Measurements from ENCODE around the gene ARHGAP30. TPM values are rescaled to one million over a fixed set of nuclear protein-coding genes. Genes with fewer than 3 reads are reported as not detected.
"Not testable (repeated sequence)": the region's sequence is repeated elsewhere in the genome, so short reads cannot be mapped to it uniquely, and the experiment has no call there.

The ARHGAP30 gene
- total RNA-seq, 1 donor from 2014 or later: 38.0 TPM

- intact Hi-C loops (cut with DNase I): no loop called here
- peak overlapping the region; percentile 84 for H3K27ac ChIP-seq
- peaks cover 44% of the 10 kb centered on the region for H3K4me1 ChIP-seq
- TF ChIP-seq CTCF (IDR thresholded peaks at IDR 0.05): no peak
- no peaks in the 10 kb centered on the region for H3K9me3 ChIP-seq
- H3K36me3 ChIP-seq: no peaks in the 10 kb centered on the region
- H3K27me3 ChIP-seq: no peaks in the 10 kb centered on the region
- ATAC-seq: no peak
- H3K4me3 ChIP-seq: peak overlapping the region; percentile 69
- no peak for DNase-seq
Measured at GRCh38 chr1:161021970-161022353, 47.7 kb downstream of the ARHGAP30 start.

- Histone ChIP-seq H3K4me3 (peak overlapping the region; percentile 69), H3K9me3 (no peaks in the 10 kb centered on the region), H3K36me3 (no peaks in the 10 kb centered on the region), H3K27me3 (no peaks in the 10 kb centered on the region), H3K4me1 (peaks cover 45% of the 10 kb centered on the region), H3K27ac (peak overlapping the region; percentile 84)
- DNase-seq (peak; percentile 98), ATAC-seq (peak; percentile 95)
- intact Hi-C loops (cut with DNase I): no loop called here
- no peak for TF ChIP-seq CTCF (IDR thresholded peaks at IDR 0.05)
Measured at GRCh38 chr1:161021165-161021969, 48.3 kb downstream of the ARHGAP30 start.

- TF ChIP-seq CTCF (IDR thresholded peaks at IDR 0.05): peak; percentile 32
- Histone ChIP-seq H3K4me1 (peaks cover 45% of the 10 kb centered on the region), H3K4me3 (peak within 1 kb of the TSS; percentile 69), H3K27me3 (no peaks in the 10 kb centered on the region), H3K27ac (peak within 1 kb of the TSS; percentile 84), H3K36me3 (no peaks in the 10 kb centered on the region), H3K9me3 (no peaks in the 10 kb centered on the region)
- peak; percentile 87 for DNase-seq
- intact Hi-C loops (cut with DNase I): no loop called here
- peak; percentile 70 for ATAC-seq
Measured at GRCh38 chr1:161020509-161021164, 49.1 kb downstream of the ARHGAP30 start, which contains the start of gene F11R. Gene F11R, minus strand, starts transcription at chr1:161021152. Its CDS starts 79 bp downstream, at chr1:161021073.

- Histone ChIP-seq H3K4me3 (peak overlapping the region; percentile 69), H3K36me3 (no peaks in the 10 kb centered on the region), H3K4me1 (peaks cover 46% of the 10 kb centered on the region), H3K27me3 (no peaks in the 10 kb centered on the region), H3K9me3 (no peaks in the 10 kb centered on the region), H3K27ac (peak overlapping the region; percentile 84)
- no peak for TF ChIP-seq CTCF (IDR thresholded peaks at IDR 0.05)
- DNase-seq (peak; percentile 23), ATAC-seq (no peak)
- intact Hi-C loops (cut with DNase I): no loop called here
Measured at GRCh38 chr1:161019751-161020495, 49.8 kb downstream of the ARHGAP30 start.

GRCh38 chr1:161019111-161019660 lies 50.5 kb downstream of the ARHGAP30 start:
- Histone ChIP-seq H3K4me3 (peak overlapping the region; percentile 69), H3K27ac (peak overlapping the region; percentile 84), H3K4me1 (peaks cover 53% of the 10 kb centered on the region)
- H3K36me3 ChIP-seq; intact Hi-C loops (cut with DNase I); H3K9me3 ChIP-seq; H3K27me3 ChIP-seq; ATAC-seq: not testable (repeated sequence)
- peak; percentile 57 for DNase-seq

Data from upper lobe of right lung (tissue), 1 donor.